Fibroblast of lung (primary cell): ENCODE measurements around the gene KL.

Source experiments
- CTCF ChIP-seq, 2 donors: IDR thresholded peaks in 1 of 2; conservative IDR thresholded peaks in 1 of 2; 1 replicate in 1 of 2; 2 replicates in 1 of 2; pipeline ENCODE4 v1.5.1; 2011 to 2012; ENCODE audit warnings: low read length in 2 of 2, control low read depth in 1 of 2, inconsistent platforms in 1 of 2, low read depth in 1 of 2, mild to moderate bottlenecking in 1 of 2
- EZH2 ChIP-seq: IDR thresholded peaks from 2 replicates; pipeline ENCODE4 v1.5.1; 2012; ENCODE audit warnings: low read length, control low read depth, mild to moderate bottlenecking; ENCODE audit errors: missing control alignments

- TF ChIP-seq CTCF (conservative IDR thresholded peaks at IDR 0.05 in 1 of 2, IDR thresholded peaks at IDR 0.05 in 1 of 2; ENCODE audit: low read depth in 1 of 2, low read length in 2 of 2) (no peak), EZH2 (no peak)
Observed at GRCh38 chr13:33037673-33038072, 21.4 kb downstream of the KL start.
